ENCODE results near the gene PCNX2. TPM values are rescaled to one million over a fixed set of nuclear protein-coding genes. Genes with fewer than 3 reads are reported as not detected.
A peak's percentile ranks its signal among the peaks of the same experiment; 100 is the strongest.

PCNX2 gene
- total RNA-seq, 1 experiment from 2014 or later = 0.07 TPM

DNA sequence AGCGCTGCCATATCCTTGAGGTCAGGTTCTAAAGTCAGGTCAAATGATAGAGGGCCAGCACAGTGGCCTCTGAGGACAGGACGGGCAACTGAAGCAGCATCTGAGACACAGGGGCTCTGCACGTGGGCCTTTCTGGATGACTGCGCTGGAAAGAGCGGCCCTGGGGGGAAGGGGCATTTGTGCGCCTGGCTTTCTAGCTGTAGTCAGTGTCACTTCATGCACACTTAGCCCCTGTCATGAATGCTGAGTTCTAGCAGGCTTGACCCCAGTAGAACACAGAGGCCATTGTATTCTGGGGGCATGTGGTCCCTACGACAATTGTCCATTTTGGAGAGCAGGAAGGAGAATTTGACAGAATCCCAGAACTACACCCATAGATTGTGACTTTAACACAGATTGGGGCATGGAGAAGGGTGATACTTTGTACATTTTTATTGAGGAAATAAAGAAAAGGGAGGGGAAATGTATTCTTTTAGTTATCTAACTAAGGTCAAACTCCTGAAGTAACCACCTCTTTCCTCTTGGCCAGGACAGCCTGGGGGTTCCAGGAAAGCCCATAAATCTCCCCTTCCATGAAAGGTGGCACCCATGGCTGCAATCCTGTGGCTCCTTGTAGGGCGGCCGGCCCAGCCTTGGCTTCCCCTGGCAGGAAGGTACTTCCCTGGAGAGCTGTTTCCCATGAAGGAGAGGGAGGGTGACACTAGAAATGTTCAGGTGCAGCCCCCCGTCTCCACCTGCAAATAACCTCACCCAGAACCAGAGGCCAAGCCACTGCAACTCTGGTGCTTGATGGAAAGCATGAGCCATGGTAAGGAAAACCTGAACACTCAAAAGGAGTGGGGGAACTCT lies 310.7 kb downstream of the PCNX2 start:
- DNase-seq (ENCODE audit: low spot score) = no peak
- in situ Hi-C loops (cut with HindIII; ENCODE audit: low sequenced_read_pairs) = no loop called here

DNA sequence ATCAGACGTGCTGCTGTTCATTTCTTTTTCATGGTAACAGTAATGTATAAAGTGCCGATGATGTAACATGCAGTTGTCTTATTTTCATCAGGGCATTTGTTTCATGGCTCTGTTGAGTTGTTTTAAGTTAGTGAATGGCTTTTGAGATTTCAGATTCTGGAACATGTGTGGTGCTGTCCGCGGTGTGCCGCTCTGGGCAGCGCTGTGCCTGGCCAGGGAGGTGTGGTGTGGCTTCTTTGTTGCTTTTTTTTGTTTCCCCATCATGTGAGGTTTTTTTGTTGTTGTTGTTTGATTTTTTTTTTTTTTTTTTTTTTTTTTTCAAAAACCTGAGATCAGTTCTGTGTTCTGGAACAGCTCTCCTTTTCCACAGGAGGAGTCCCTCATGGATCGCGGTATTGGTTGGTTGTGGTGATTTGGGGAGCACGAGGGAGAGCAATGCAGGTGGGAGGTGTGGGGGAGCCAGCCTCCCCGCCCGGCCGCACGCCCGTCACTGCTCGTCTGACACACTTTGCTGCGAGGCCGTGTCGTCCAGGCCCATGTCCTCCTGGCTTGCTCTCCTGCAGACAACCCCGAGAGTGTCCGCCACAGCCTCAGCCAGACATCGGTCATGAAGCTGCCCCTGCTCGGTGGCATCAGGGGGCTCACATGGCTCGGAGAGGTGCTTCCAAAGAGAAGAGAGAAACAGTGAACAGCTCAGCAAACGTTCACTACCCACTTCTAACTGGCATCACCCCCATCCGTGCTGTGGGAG lies 311.5 kb downstream of the PCNX2 start:
- in situ Hi-C loops (cut with HindIII; ENCODE audit: low sequenced_read_pairs) = no loop called here
- DNase-seq (ENCODE audit: low spot score) = no peak

DNA sequence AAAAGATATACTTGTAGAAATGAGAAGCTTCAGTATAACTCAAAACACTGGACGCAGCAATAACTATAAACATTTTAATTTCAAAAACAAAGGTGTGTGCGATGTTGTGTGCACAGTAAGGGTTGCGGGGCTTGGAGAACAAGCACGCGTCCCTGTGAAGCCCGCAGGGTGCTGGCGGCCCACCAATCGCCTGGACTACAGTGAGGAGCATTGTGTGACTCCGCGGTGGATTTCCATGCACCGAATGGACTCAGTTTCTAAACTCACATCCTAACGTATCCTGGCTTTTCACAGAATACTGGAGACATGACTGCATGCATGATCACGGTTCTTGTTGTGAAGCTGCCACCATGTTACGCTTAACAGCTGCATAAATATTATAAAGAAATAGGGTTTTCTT lies 312.1 kb downstream of the PCNX2 start:
- DNase-seq (ENCODE audit: low spot score) = no peak
- in situ Hi-C loops (cut with HindIII; ENCODE audit: low sequenced_read_pairs) = no loop called here

DNA sequence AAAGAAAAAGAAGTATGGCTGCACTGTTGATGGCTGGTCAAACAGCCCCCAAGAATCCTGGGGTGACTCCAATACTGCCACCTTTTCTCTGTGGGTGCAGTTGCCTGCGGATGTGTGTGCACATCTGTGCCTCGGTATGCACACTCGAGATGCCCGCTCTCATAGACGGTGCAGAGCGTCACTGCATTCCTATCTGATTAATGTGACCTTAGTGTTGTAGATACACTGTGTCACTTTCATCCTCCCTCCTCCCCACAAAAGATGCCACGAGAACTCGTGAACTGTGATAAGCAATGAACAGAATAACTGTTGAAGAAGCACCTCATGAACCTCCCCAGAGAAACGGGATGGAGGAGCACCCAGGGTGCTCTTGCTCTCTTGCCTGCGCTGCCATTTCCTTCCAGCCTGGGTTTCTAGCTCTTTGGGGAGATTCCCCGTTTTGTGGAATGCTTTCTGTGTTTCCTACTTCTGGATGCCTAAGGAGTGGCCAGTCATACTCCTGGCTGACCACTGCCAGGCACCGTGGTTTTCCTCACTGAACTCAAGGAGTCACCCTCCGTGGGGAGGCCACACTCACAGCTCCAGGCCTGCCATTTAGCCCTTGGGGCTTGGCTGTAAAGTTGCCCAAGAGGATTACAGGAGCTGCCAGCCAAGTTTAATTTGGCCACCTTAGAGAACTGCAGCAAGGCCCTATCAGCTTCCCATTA lies 313.1 kb downstream of the PCNX2 start:
- no peak for DNase-seq (ENCODE audit: low spot score)
- in situ Hi-C loops (cut with HindIII; ENCODE audit: low sequenced_read_pairs) = no loop called here

DNA sequence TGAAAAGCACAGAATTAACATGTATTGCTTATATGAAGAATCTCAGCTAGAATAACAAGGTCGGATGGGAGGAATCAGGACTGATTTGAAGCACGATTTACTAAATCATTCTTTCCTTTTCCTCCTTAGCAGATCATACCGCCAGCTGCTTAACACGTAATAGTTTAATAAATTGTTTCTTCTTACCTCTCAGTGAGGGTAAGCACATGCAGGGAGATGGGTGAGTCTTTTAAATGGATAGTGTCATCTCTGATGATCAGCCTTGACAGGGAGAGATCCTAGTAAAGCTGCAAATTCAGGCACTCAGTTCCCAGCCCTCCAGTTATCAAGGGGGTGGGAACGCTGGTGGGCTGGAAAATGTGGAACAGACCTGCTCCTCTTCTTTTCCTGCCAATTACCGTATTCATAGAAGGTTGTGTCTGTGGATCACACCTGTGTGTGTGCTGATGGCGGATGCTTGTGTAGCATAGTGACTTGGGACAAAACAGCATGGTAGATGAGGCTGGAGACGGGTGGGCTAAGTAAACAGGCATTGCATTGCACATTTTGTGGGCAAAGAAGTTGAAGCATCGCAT lies 314.5 kb downstream of the PCNX2 start:
- no peak for DNase-seq (ENCODE audit: low spot score)
- in situ Hi-C loops (cut with HindIII; ENCODE audit: low sequenced_read_pairs) = no loop called here

DNA sequence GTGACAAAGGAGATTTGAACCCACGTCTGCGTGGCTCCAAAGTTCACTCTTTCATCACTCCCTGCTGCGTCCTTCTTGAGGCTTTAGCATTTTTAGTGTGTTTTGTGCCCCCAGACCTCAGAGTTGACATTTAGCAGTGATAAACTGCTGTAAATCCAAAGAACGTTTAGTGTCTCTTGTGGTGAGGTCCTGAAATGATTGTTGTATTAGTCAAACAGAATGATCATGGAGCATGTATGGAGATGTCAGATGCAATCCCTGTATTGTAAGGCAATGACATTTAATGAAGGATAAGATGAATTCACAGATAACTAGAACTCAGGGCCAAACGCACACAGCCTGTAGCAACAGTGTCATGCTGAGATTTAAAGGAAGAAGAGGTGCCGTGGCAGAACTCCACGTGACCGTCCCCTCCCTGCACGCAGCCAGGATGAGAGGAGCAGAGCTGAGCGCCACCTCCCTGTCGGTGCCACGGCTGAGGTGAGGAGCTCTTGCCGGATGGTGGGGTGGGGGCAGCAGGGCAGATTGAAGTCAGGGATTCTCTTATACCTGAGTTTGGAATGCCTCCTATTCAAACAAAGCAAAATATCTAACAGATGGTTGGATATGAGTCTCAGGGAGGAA lies 315.1 kb downstream of the PCNX2 start:
- in situ Hi-C loops (cut with HindIII; ENCODE audit: low sequenced_read_pairs) = no loop called here
- peak; percentile 75 for DNase-seq (ENCODE audit: low spot score)

DNA sequence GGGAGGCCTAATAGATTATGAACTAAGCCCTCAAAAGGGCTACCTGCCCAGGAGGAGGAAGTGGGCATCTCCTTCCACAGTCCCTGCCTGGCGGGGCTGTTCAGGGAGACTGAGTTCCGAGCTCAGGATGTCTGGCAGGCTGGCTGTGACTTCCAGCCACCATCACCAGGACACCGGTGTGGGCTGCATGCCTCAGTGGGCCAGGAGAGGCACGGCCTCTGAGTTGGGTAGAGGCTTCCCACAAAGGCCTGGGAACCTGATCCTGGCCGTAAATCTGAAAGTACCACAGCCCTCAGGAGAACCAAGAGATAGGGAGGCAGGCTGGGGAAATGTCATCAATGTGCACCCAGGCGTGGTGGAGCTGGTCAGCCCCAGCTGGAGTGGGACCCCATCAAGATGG lies 316.0 kb downstream of the PCNX2 start:
- DNase-seq (ENCODE audit: low spot score) = no peak
- in situ Hi-C loops (cut with HindIII; ENCODE audit: low sequenced_read_pairs) = no loop called here

DNA sequence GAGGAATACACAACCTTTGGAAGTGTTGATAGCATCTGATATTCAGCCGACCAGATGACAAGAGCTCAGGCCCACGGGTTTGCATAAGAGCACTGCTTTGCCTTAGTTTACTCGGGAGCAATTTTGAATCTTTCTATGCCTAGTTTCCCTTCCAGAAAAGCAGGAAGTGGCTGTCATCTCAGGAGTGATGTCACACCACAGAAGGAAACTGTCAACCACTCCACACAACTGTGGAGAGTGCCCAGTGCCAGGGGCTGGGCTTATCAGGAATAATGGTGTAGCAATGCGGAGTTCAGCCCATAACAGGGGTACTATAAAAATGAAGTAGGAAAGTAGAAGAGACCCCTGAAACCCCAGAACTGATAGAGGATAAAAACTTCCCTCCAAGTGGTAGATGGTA lies 316.7 kb downstream of the PCNX2 start:
- in situ Hi-C loops (cut with HindIII; ENCODE audit: low sequenced_read_pairs) = no loop called here
- DNase-seq (ENCODE audit: low spot score) = no peak

DNA sequence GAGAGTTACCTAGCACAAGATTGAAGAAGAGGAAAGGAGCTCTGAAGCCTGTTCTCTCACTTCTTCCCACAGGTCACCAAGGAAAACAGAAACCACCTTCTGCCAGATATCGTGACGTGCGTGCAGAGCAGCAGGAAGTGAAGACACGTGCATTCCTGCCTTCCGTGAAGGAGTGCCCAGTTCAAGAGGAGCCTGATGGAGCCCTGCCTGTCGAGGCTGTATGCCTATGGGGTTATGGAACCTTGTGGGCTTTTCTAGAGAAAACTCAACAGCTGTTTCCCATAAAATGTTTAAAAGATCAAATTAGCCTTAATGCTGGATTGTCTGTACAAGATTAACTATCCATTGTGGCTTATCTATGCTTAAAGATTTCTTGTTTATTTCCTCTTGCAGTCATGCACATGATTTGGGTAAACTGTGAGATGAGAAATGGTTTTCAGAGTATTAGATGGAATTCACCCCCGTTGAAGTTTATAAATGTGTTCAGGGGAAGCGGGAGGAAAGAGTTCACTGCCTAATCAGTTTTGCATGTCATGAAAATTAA lies 317.4 kb downstream of the PCNX2 start:
- in situ Hi-C loops (cut with HindIII; ENCODE audit: low sequenced_read_pairs) = no loop called here
- DNase-seq (ENCODE audit: low spot score) = no peak

DNA sequence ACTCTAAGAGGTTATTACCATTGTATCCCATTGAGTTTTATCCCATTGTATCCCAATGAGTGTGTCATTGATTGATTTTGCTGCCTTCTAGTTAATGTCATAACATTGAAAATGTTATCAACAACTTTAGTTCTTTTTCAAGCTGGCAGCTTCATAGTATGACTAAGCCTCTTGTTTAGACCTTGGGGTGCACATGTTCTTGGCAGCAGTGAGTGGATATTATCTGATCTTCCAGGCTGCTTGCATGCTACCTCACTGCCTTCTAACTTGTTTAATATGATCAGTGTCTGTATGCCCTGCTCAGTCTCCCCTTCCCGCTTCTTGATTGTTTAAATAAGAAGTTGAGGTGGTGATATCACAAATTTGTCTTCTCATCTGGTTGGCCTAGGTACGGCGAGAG lies 320.6 kb downstream of the PCNX2 start:
- DNase-seq (ENCODE audit: low spot score) = no peak
- in situ Hi-C loops (cut with HindIII; ENCODE audit: low sequenced_read_pairs) = no loop called here

DNA sequence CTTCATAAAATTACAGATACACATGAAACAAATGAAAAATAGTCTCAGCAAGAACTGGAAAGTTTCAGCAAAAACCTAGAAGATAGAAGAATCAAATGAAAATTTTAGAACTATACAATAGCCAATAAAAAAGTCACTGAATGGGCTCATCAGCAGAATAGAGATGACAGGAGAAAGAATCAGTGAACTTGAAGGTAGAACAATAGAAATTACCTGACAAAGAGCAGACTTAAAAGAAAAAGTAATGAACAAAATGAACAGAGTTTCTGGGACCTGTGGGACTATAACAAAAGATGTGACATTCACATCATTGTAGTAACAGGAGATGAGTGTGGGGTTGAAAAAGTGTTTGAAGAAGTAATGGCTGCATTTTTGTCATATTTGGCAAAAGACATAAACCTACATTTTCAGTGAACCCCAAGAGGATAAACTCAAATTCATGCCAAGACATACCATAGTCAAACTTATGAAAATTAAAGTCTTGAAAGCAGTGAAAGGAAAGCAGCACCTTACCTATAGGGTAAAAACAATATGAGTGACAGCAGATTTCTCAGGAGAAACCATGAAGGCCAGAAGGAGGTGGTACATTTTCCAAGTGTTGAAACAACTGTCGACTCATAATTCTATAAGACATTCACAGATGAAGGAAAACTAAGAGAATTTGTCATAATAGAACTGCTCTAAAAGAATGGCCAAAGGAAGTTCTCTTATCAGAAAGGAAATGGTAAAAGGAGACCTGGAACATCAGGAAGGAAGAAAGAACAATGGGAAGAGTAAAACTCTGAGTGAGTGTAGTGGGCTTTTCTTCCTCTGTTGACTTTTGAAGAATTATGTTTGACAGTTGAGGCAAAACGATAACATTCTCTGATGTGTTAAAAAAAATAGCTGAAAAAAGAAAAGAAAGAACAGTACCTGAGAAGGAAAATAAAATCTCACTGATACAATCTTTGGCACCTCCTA lies 321.6 kb downstream of the PCNX2 start:
- DNase-seq (ENCODE audit: low spot score) = no peak
- in situ Hi-C loops (cut with HindIII; ENCODE audit: low sequenced_read_pairs) = no loop called here

DNA sequence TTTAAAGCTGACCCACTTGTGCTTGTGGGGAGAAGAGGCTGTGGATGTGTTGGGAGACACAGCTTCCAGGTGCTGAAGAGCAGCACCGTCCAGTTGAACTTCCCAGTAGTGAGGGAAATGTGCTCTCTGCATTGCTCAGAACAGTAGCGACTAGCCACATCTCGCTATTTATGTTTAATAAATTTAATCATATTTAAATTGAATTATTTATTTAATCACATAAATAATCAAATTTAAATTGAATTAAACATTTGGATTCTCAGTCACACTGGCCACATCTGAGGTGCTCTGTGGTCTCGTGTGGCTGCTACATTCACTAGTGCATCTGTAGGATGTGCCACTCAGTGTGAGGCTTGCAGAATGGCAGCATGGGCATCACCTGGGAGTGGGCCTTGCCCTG lies 325.0 kb downstream of the PCNX2 start:
- DNase-seq (ENCODE audit: low spot score) = no peak
- in situ Hi-C loops (cut with HindIII; ENCODE audit: low sequenced_read_pairs) = no loop called here

DNA sequence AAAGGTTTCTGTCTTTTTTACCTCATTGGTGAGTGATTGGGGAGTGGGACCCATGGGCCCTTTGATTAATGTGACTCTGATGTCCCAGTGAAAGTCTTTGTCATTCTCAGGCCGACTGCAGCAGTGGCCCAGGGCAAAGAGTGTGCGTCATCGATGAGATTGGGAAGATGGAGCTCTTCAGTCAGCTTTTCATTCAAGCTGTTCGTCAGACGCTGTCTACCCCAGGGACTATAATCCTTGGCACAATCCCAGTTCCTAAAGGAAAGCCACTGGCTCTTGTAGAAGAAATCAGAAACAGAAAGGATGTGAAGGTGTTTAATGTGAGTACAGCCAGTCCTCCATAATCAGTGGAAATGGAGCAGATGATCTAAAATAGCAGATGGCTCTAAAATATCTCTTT lies 325.7 kb downstream of the PCNX2 start:
- DNase-seq (ENCODE audit: low spot score) = no peak
- in situ Hi-C loops (cut with HindIII; ENCODE audit: low sequenced_read_pairs) = no loop called here

DNA sequence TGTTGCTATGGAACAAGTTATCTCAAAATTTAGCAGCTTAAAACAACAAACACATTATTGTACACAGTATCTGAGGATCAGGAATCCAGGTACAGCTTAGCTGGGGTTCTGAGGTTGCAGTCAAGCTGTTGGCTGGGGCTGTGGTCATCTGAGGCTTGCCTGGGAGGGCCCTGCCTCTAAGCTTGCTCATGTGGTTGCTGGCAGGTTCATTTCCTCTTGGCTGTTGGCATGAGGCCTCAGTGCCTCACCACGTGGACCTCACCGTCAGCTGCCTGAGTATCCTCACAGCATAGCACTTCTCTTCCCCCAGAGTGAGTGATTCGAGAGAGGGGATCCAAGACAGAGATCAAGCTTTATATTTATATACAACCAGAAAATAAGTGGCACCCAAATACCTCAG lies 326.6 kb downstream of the PCNX2 start:
- in situ Hi-C loops (cut with HindIII; ENCODE audit: low sequenced_read_pairs) = no loop called here
- peak; percentile 48 for DNase-seq (ENCODE audit: low spot score)

DNA sequence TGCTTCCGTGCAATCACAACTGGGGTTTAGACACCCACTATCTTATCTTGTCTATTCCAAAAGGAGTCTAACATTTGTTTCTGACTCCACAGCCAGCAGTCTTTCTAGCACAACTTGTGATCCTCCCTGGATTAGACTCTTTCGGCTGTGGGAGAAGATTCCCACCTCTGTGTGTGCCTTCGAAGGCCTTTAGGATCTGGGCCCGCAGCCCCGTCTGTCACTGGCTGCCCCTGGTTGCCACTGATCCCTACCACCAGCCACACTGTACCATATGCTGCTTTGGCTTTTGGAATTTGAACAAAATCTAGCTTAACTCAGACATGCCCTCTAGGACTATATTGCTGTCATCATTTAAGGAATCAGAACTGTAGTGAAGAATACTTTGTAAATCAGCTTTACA lies 327.1 kb downstream of the PCNX2 start:
- in situ Hi-C loops (cut with HindIII; ENCODE audit: low sequenced_read_pairs) = no loop called here

DNA sequence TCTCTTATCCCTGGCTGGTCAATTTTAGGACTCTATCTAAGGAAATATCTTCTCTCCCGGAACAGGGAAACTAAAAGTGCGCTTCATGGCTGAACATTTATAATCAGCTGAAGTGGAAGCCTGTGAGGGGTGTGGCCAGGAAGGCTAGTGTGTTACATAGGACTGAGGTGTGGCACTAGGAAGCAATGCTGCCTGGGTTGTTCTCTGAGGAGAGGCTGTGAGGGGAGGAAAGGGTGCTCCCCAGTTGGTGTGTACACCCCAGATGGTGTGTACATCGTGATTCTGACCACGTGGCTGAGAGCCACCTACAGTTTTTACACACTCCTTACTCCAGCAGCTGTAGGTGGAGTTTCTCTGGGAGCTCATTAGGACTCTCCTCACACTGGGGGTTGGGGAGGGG lies 328.9 kb downstream of the PCNX2 start:
- in situ Hi-C loops (cut with HindIII; ENCODE audit: low sequenced_read_pairs) = no loop called here
- no peak for DNase-seq (ENCODE audit: low spot score)

More for the DNA sequence above, 327.1 kb downstream of the PCNX2 start:
- no peak for DNase-seq (ENCODE audit: low spot score)

DNA sequence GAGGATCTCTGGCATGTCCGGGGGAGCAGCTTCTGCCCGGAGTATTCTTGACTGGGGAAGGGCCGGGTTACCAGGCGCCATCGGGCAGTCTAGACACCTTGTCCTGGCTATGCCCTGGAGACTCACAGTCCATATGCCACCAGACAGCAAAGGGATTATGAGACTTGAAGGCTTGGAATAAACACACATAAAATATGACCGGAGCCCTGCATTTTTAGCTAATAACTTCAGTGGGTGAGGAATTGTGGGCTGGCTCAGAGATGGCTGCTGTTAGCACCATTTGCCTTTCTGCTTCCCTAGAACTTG lies 329.7 kb downstream of the PCNX2 start:
- in situ Hi-C loops (cut with HindIII; ENCODE audit: low sequenced_read_pairs) = no loop called here
- DNase-seq (ENCODE audit: low spot score) = no peak
